A549 (cell line): Measurements from ENCODE around the gene HOXB5.

ENCODE experiments used
- CTCF ChIP-seq: fragments of >200 bp; sonication (Bioruptor Twin); formaldehyde crosslinking; IDR thresholded peaks from 3 replicates; pipeline ENCODE4 v1.5.1; 2016
- EP300 ChIP-seq, 2 experiments: fragments of >200 bp; sonication (Bioruptor Twin); formaldehyde crosslinking; IDR thresholded peaks; 2 replicates in 1 of 2; 3 replicates in 1 of 2; pipeline ENCODE4 v1.6.1; 2016 to 2017
- HOXB13 ChIP-seq: fragments of 250-450 bp; sonication (Bioruptor Pico); IDR thresholded peaks from 2 replicates; pipeline ENCODE4 v1.5.0; 2020; ENCODE audit warnings: low read depth, mild to moderate bottlenecking, moderate library complexity
- PHF8 ChIP-seq: fragments of 200-600 bp; sonication (generic); IDR thresholded peaks from 2 replicates; pipeline ENCODE4 v1.6.1; 2016; ENCODE audit warnings: low read depth, mild to moderate bottlenecking, antibody characterized with exemption, moderate library complexity, borderline replicate concordance
- POLR2A ChIP-seq: IDR thresholded peaks from 2 replicates; pipeline ENCODE4 v1.6.1; 2012; ENCODE audit warnings: mild to moderate bottlenecking, low read length
- POLR2AphosphoS2 ChIP-seq: conservative IDR thresholded peaks from 2 replicates; pipeline ENCODE4 v1.6.1; 2012; ENCODE audit warnings: low read length, improper control_type of control experiment, inconsistent platforms
- SMC3 ChIP-seq: fragments of >200 bp; sonication (Bioruptor Twin); formaldehyde crosslinking; IDR thresholded peaks from 3 replicates; pipeline ENCODE4 v1.6.1; 2018; ENCODE audit warnings: inconsistent platforms

- TF ChIP-seq POLR2A (no peak), CTCF (no peak), SMC3 (no peak), HOXB13 (no peak), POLR2AphosphoS2 (no peak), PHF8 (no peak), EP300 (IDR thresholded peaks at IDR 0.05) (no peak)
Observed at GRCh38 chr17:48589060-48589830, 4.3 kb downstream of the HOXB5 start.
